DMS114 treated with DMSO at 0.1 percent for 48 hours (cell line): ENCODE data around the gene CCIN.

Experiments
- DNase-seq: peaks from one replicate; lab custom pipeline; 2025; ENCODE audit not compliant: unreplicated experiment; lab: John Stamatoyannopoulos, UW

CCIN gene

GRCh38 chr9:36140086-36141084 lies 28.8 kb upstream of the CCIN start:
- no peak for DNase-seq

GRCh38 chr9:36141288-36141687 lies 27.9 kb upstream of the CCIN start:
- DNase-seq = no peak

- no peak for DNase-seq
These were observed 27.4 kb upstream of the CCIN start for GRCh38 chr9:36141761-36142160.

GRCh38 chr9:36142510-36143244 lies 26.5 kb upstream of the CCIN start:
- DNase-seq = no peak

- no peak for DNase-seq
These were observed 25.9 kb upstream of the CCIN start for GRCh38 chr9:36143245-36143641.

GRCh38 chr9:36144309-36145232 lies 24.6 kb upstream of the CCIN start:
- DNase-seq = no peak

GRCh38 chr9:36145970-36146369 lies 23.2 kb upstream of the CCIN start:
- no peak for DNase-seq

GRCh38 chr9:36146651-36147050 lies 22.5 kb upstream of the CCIN start:
- no peak for DNase-seq

- DNase-seq = no peak
These were observed 21.6 kb upstream of the CCIN start for GRCh38 chr9:36147441-36148175.

GRCh38 chr9:36148311-36149051 lies 20.7 kb upstream of the CCIN start:
- DNase-seq = no peak

- DNase-seq = no peak
These were observed 20.0 kb upstream of the CCIN start for GRCh38 chr9:36149197-36149596.

GRCh38 chr9:36150574-36151315 lies 18.4 kb upstream of the CCIN start:
- DNase-seq = no peak

- no peak for DNase-seq
These were observed 17.6 kb upstream of the CCIN start for GRCh38 chr9:36151316-36152210.

GRCh38 chr9:36152741-36153438 lies 16.3 kb upstream of the CCIN start:
- DNase-seq = no peak

- no peak for DNase-seq
These were observed 15.4 kb upstream of the CCIN start for GRCh38 chr9:36153746-36154145.

- no peak for DNase-seq
These were observed 14.7 kb upstream of the CCIN start for GRCh38 chr9:36154331-36154952.

- DNase-seq = no peak
These were observed 13.1 kb upstream of the CCIN start for GRCh38 chr9:36156116-36156515.
